PC-9 (cell line): ENCODE results near the gene NAP1L4. TPM values are rescaled to one million over a fixed set of nuclear protein-coding genes. Genes with fewer than 3 reads are reported as not detected.
"Not testable (repeated sequence)": the region's sequence is repeated elsewhere in the genome, so short reads cannot be mapped to it uniquely, and the experiment has no call there.

ENCODE experiments used
- BruUV-seq: library from RNA; stranded (reverse); fragments of 400-500 nt; replicated peaks from 2 replicates; lab custom pipeline; 2021; lab: Mats Ljungman, UMichigan
- CTCF ChIA-PET: fragments of 300-600 bp; sonication (Branson Sonifier 250); formaldehyde crosslinking; loops from one replicate; lab custom pipeline; 2022; ENCODE audit warnings: antibody characterized with exemption; lab: Charles Lee
- POLR2A ChIA-PET: fragments of 300-600 bp; sonication (Branson Sonifier 250); formaldehyde crosslinking; loops from one replicate; lab custom pipeline; 2022; ENCODE audit warnings: antibody characterized with exemption; ENCODE audit not compliant: unreplicated experiment; lab: Charles Lee
- DNase-seq, 2 experiments: peaks; one replicate each; pipeline versions ENCODE4 v3.0.0 to v3.0.0-alpha.2; 2015 to 2022; ENCODE audit warnings: mixed read lengths in 1 of 2
- H2AFZ ChIP-seq: fragments of 200-600 bp; sonication (generic); 2 replicates; pipeline ENCODE4 v1.8.1; 2017; ENCODE audit warnings: antibody characterized with exemption
- H3F3A ChIP-seq: fragments of 200-600 bp; sonication (generic); 2 replicates; pipeline ENCODE4 v1.8.1; 2017; ENCODE audit warnings: antibody characterized with exemption, mild to moderate bottlenecking, low read depth; ENCODE audit not compliant: insufficient read depth
- H3K27ac ChIP-seq: fragments of 200-600 bp; sonication (generic); 2 replicates; pipeline ENCODE4 v1.6.1; 2016; ENCODE audit warnings: mixed run types
- H3K27me3 ChIP-seq: fragments of 200-600 bp; sonication (generic); 2 replicates; pipeline ENCODE4 v1.6.1; 2016; ENCODE audit warnings: low read depth, mixed run types; ENCODE audit not compliant: insufficient read depth
- H3K36me3 ChIP-seq: fragments of 200-600 bp; sonication (generic); 2 replicates; pipeline ENCODE4 v1.6.1; 2016; ENCODE audit warnings: low read depth, mixed run types
- H3K4me1 ChIP-seq: fragments of 200-600 bp; sonication (generic); replicated peaks from 2 replicates; pipeline ENCODE4 v1.6.1; 2016; ENCODE audit warnings: mixed run types; ENCODE audit not compliant: insufficient read depth
- H3K4me2 ChIP-seq: fragments of 200-600 bp; sonication (generic); 2 replicates; pipeline ENCODE4 v1.6.1; 2017; ENCODE audit warnings: mixed run types
- H3K4me3 ChIP-seq: fragments of 200-600 bp; sonication (generic); 2 replicates; pipeline ENCODE4 v1.6.1; 2016; ENCODE audit warnings: mixed run types
- H3K79me2 ChIP-seq: fragments of 200-600 bp; sonication (generic); 2 replicates; pipeline ENCODE4 v1.6.1; 2017; ENCODE audit warnings: low read depth, mixed run types
- H3K9me2 ChIP-seq: fragments of 200-600 bp; sonication (generic); 2 replicates; pipeline ENCODE4 v1.8.1; 2017; ENCODE audit warnings: mild to moderate bottlenecking; ENCODE audit not compliant: insufficient read depth
- H3K9me3 ChIP-seq: fragments of 200-600 bp; sonication (generic); 2 replicates; pipeline ENCODE4 v1.8.1; 2016; ENCODE audit warnings: low read depth; ENCODE audit not compliant: insufficient read depth
- H4K20me1 ChIP-seq: fragments of 200-600 bp; sonication (generic); 2 replicates; pipeline ENCODE4 v1.8.1; 2017; ENCODE audit not compliant: insufficient read depth
- EZH2 ChIP-seq: fragments of 200-600 bp; sonication (generic); IDR thresholded peaks from 2 replicates; pipeline ENCODE4 v1.8.0; 2017; ENCODE audit warnings: antibody characterized with exemption, low read depth
- intact Hi-C: fragments of 100-400 bp; cut with micrococcal nuclease; formaldehyde crosslinking; loops from one replicate; pipeline ENCODE4 v1.10.0; 2022; ENCODE audit not compliant: unreplicated experiment
- total RNA-seq: library from RNA; stranded (reverse); gene quantifications from 2 replicates; pipeline ENCODE4 v1.2.3, GENCODE V29; 2021
- TF ChIP-seq, protein P1 (sequence below): fragments of 200-600 bp; sonication (generic); conservative IDR thresholded peaks from 2 replicates; pipeline ENCODE4 v1.6.1; 2017; ENCODE audit warnings: mixed run types, antibody characterized with exemption, mild to moderate bottlenecking, moderate library complexity

Gene NAP1L4
- total RNA-seq, 1 experiment from 2014 or later, result 86.7 TPM

DNA sequence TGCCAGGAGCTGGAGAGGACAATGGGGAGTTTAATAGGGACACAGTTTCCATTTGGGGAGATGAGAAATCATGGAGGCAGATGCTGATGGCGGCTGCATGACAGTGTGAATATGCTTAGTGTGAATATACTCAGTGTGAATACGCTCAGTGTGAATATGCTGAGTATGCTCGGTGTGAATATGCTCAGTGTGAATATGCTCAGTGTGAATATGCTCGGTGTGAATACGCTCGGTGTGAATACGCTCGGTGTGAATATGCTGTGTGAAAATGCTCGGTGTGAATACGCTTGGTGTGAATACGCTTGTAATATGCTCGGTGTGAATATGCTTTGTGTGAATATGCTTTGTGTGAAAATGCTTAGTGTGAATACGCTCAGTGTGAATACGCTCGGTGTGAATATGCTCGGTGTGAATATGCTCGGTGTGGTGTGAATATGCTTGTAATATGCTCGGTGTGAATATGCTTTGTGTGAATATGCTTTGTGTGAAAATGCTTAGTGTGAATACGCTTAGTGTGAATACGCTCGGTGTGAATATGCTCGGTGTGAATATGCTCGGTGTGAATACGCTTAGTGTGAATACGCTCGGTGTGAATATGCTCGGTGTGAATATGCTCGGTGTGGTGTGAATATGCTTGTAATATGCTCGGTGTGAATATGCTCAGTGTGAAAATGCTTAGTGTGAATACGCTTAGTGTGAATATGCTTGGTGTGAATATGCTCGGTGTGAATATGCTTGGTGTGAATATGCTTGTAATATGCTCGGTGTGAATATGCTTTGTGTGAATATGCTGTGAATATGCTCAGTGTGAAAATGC lies 54.3 kb downstream of the NAP1L4 start:
- H3K27me3 ChIP-seq, H3K79me2 ChIP-seq, H3K4me2 ChIP-seq, H3K36me3 ChIP-seq, POLR2A ChIA-PET, H2AFZ ChIP-seq, H3K9me3 ChIP-seq, DNase-seq, H4K20me1 ChIP-seq, CTCF ChIA-PET, H3K9me2 ChIP-seq, H3K27ac ChIP-seq, intact Hi-C loops, BruUV-seq, H3K4me3 ChIP-seq: not testable (repeated sequence)
- peaks cover 41% of the 10 kb centered on the region for H3K4me1 ChIP-seq
- H3F3A ChIP-seq, result peaks cover 38% of the 10 kb centered on the region

DNA sequence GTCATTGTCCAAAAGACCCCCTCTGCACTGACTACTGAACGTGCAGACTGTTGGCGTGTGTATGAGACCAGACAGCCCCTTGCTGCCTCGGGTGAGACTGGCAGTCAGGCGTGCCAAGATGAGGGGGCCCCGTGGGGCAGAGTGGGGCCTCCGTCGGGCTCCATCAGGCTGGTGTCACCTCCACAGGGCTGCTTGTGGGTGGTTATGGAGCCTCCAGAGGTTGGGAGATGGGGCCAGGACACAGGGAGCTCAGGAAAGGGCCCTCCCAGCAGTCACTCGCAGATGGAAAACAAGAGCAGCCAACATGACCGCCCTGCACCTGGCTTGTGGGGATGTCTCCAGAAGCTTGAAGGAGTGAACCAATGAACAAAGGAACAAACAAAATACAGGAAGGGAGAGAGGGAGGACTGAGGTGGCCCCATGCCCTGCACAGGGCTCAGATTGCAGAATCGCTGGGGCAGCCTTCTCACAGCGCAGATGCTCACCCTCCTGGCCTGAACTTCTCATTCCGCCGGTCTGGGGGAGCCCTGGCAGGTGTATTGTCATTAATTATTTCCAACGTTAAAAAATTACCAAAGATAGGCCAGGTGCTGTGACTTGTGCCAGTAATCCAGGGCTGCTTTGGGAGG lies 57.4 kb downstream of the NAP1L4 start:
- Histone ChIP-seq H3K27me3 (no peaks in the 10 kb centered on the region), H3K9me3 (no peaks in the 10 kb centered on the region), H3K4me1 (peaks cover 38% of the 10 kb centered on the region), H3K79me2 (no peaks in the 10 kb centered on the region), H2AFZ (no peak overlapping the region), H3K9me2 (no peaks in the 10 kb centered on the region), H3K36me3 (no peaks in the 10 kb centered on the region), H4K20me1 (no peaks in the 10 kb centered on the region), H3K4me2 (no peak overlapping the region), H3K4me3 (no peak overlapping the region), H3K27ac (no peak overlapping the region), H3F3A (peaks cover 20% of the 10 kb centered on the region)
- BruUV-seq, result no TSS peak
- TF ChIP-seq, protein P1, sequence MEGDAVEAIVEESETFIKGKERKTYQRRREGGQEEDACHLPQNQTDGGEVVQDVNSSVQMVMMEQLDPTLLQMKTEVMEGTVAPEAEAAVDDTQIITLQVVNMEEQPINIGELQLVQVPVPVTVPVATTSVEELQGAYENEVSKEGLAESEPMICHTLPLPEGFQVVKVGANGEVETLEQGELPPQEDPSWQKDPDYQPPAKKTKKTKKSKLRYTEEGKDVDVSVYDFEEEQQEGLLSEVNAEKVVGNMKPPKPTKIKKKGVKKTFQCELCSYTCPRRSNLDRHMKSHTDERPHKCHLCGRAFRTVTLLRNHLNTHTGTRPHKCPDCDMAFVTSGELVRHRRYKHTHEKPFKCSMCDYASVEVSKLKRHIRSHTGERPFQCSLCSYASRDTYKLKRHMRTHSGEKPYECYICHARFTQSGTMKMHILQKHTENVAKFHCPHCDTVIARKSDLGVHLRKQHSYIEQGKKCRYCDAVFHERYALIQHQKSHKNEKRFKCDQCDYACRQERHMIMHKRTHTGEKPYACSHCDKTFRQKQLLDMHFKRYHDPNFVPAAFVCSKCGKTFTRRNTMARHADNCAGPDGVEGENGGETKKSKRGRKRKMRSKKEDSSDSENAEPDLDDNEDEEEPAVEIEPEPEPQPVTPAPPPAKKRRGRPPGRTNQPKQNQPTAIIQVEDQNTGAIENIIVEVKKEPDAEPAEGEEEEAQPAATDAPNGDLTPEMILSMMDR, result no peak
- TF ChIP-seq EZH2, result no peak
- ChIA-PET CTCF (no interaction called here), POLR2A (no interaction called here)
- intact Hi-C loops, result loop anchor here (5.0 kb wide), 3 partner anchors 88 to 483 kb away; partner anchors contain the start of gene MRGPRG
- no peak for DNase-seq

DNA sequence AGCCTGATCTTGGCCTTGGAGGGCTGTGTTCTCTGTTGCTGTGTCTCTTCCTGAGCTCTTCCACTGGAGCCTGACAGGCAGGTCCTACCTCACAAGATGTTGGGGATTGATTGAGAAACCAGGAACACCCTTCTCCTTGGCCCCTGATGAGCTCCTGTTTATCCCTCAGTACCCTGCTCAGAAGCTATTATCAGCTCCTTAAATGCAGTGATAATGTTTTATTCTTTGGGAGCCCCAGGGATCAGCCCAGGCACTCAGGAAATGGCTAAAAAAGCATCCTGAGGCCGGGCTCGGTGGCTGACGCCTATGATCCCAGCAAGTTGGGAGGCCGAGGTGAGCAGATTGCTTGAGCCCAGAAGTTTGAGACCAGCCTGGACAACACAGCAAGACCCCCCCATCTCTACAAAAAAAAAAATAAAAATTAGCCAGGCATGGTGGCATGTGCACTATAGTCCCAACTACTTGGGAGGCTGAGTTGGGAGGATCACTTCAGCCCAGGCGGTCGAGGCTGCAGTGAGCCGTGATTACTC lies 58.0 kb downstream of the NAP1L4 start:
- H3K4me1 ChIP-seq, result peaks cover 32% of the 10 kb centered on the region
- H2AFZ ChIP-seq, result no peak overlapping the region
- CTCF ChIA-PET, result interaction anchor here (1.0 kb wide), 1 partner anchor 42 kb away, joined by 4 read pairs; no protein-coding TSS in a partner anchor
- H3K9me3 ChIP-seq, result no peaks in the 10 kb centered on the region
- peak overlapping the region; percentile 92 for H3K27ac ChIP-seq
- DNase-seq, result no peak
- no peaks in the 10 kb centered on the region for H3K9me2 ChIP-seq
- no peaks in the 10 kb centered on the region for H3K27me3 ChIP-seq
- peaks cover 19% of the 10 kb centered on the region for H3F3A ChIP-seq
- H4K20me1 ChIP-seq, result no peaks in the 10 kb centered on the region
- no peak overlapping the region for H3K4me3 ChIP-seq
- POLR2A ChIA-PET, result interaction anchor here (0.6 to 0.7 kb wide), 2 partner anchors 197 to 1146 kb away, joined by 3 to 4 read pairs; no protein-coding TSS in a partner anchor
- intact Hi-C loops, result loop anchor here (5.0 kb wide), 3 partner anchors 88 to 483 kb away; partner anchors contain the start of gene MRGPRG
- no peaks in the 10 kb centered on the region for H3K36me3 ChIP-seq
- no TSS peak for BruUV-seq
- no peaks in the 10 kb centered on the region for H3K79me2 ChIP-seq
- TF ChIP-seq, protein P1, result no peak
- no peak for TF ChIP-seq EZH2
- H3K4me2 ChIP-seq, result peak overlapping the region; percentile 55; the same call in 1 of the 2 replicates
